Body of pancreas (tissue), 4 donors: Measurements from ENCODE around the gene PPP3R1. TPM values are rescaled to one million over a fixed set of nuclear protein-coding genes. Genes with fewer than 3 reads are reported as not detected.

Experiments used
- ATAC-seq: fragments of 150-250 bp; one replicate; pipeline ENCODE4 v1.9.1; 2016
- DNase-seq, 4 donors: peaks; one replicate each; pipeline ENCODE4 v3.0.0-alpha.2; 2019
- H3K27ac ChIP-seq, 4 donors: fragments of 200-600 bp; sonication (generic); 1 replicate in 3 of 4; 2 replicates in 1 of 4; pipeline versions ENCODE4 v1.5.1 to v1.6.1; 2016 to 2019; ENCODE audit warnings: mild to moderate bottlenecking in 1 of 4, mixed read lengths in 1 of 4, moderate library complexity in 1 of 4
- H3K27me3 ChIP-seq, 2 donors: fragments of 200-600 bp; sonication (generic); one replicate each; pipeline ENCODE4 v1.6.0; 2016; ENCODE audit warnings: mild to moderate bottlenecking in 1 of 2
- H3K36me3 ChIP-seq, 2 donors: fragments of 200-600 bp; sonication (generic); replicated peaks in 1 of 2; 2 replicates each; pipeline ENCODE4 v1.5.1; 2016; ENCODE audit warnings: low read depth in 2 of 2; ENCODE audit not compliant: insufficient read depth in 1 of 2
- H3K4me1 ChIP-seq: fragments of 200-600 bp; sonication (generic); one replicate; pipeline ENCODE4 v1.6.0; 2016
- H3K4me3 ChIP-seq, 2 donors: fragments of 200-600 bp; sonication (generic); 1 replicate in 1 of 2; 2 replicates in 1 of 2; pipeline ENCODE4 v1.5.1; 2016 to 2019
- H3K9me3 ChIP-seq, 3 donors: fragments of 200-600 bp; sonication (generic); 1 replicate in 2 of 3; 2 replicates in 1 of 3; pipeline ENCODE4 v1.5.1; 2016
- CTCF ChIP-seq, 7 experiments: fragments of 450-650 bp in 4 of 7; fragments of 200-600 bp in 3 of 7; sonication (generic) in 3 of 7; IDR thresholded peaks; one replicate each; pipeline ENCODE4 v1.5.1; 2016 to 2019; ENCODE audit warnings: antibody characterized with exemption in 7 of 7
- POLR2A ChIP-seq, 3 donors: fragments of 450-650 bp; IDR thresholded peaks; one replicate each; pipeline ENCODE4 v1.6.1; 2016; ENCODE audit warnings: antibody characterized with exemption in 3 of 3, mild to moderate bottlenecking in 2 of 3
- WGBS, 2 donors: methylation state at CpG; one replicate each; pipeline ENCODE4 v1.1.5; 2017; 5-methylcytosine and 5-hydroxymethylcytosine counted together
- intact Hi-C: fragments of 100-400 bp; cut with DNase I; formaldehyde crosslinking; loops from one replicate; pipeline ENCODE4 v1.15.1; 2023
- total RNA-seq, 2 donors: library from RNA; depleted of rRNA; stranded (reverse); fragments of >200 nt; gene quantifications; one replicate each; pipeline ENCODE4 v1.1.0, GENCODE V29; 2016

The PPP3R1 gene
- total RNA-seq, 2 donors from 2014 or later: 11.2 to 15.6 TPM

GRCh38 chr2:68190991-68191731, 61.2 kb downstream of the PPP3R1 start:
- no peaks in the 10 kb centered on the region for H3K27me3 ChIP-seq
- intact Hi-C loops: no loop called here

GRCh38 chr2:68189991-68190784, 62.1 kb downstream of the PPP3R1 start:
- Histone ChIP-seq H3K4me1 (peaks cover 65% of the 10 kb centered on the region), H3K27me3 (no peaks in the 10 kb centered on the region), H3K9me3 (no peaks in the 10 kb centered on the region), H3K36me3 (no peaks in the 10 kb centered on the region), H3K4me3 (no peak overlapping the region), H3K27ac (no peak overlapping the region)
- TF ChIP-seq CTCF (IDR thresholded peaks at IDR 0.05): no peak
- TF ChIP-seq POLR2A (IDR thresholded peaks at IDR 0.05): no peak
- WGBS, 2 donors: 88 to 93% methylated on average over 15 of the region's 15 CpGs
- ATAC-seq: no peak
- intact Hi-C loops: no loop called here
- DNase-seq: no peak

More at GRCh38 chr2:68190991-68191731, 61.2 kb downstream of the PPP3R1 start:
- no peaks in the 10 kb centered on the region for H3K36me3 ChIP-seq
- H3K9me3 ChIP-seq: no peaks in the 10 kb centered on the region
- 57 to 61% methylated on average over 3 of the region's 3 CpGs for WGBS, 2 donors
- DNase-seq (no peak), ATAC-seq (no peak)
- H3K4me3 ChIP-seq: no peak overlapping the region
- no peak for TF ChIP-seq CTCF (IDR thresholded peaks at IDR 0.05)
- TF ChIP-seq POLR2A (IDR thresholded peaks at IDR 0.05): no peak
- peaks cover 75% of the 10 kb centered on the region for H3K4me1 ChIP-seq
- no peak overlapping the region for H3K27ac ChIP-seq

DNA sequence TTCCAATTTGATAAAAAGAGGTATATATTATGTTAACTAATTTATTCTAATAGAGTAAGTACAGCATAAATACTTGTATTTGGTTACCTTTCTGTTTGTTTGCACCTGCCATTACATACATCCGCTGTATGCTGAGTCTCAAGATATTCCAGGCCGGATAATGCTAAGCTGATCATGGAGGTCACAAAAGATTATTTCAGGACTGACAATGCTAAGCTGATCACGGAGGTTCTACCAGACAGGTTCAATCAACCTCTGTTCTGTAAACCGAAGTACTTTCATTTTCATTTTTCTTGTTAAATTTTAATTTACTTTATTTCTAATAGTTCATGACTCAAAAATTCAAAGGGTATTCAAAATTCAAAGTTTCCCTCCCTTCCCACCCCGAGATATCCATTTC, 63.5 kb downstream of the PPP3R1 start:
- no peak for TF ChIP-seq POLR2A (IDR thresholded peaks at IDR 0.05)
- TF ChIP-seq CTCF (IDR thresholded peaks at IDR 0.05): no peak
- no peaks in the 10 kb centered on the region for H3K9me3 ChIP-seq
- intact Hi-C loops: no loop called here
- no peaks in the 10 kb centered on the region for H3K27me3 ChIP-seq
- peaks cover 54% of the 10 kb centered on the region for H3K4me1 ChIP-seq
- no peak for DNase-seq
- no peak overlapping the region for H3K27ac ChIP-seq
- 30 to 36% methylated on average over 5 of the region's 5 CpGs for WGBS, 2 donors
- no peak overlapping the region for H3K4me3 ChIP-seq
- ATAC-seq: no peak
- H3K36me3 ChIP-seq: no peaks in the 10 kb centered on the region

DNA sequence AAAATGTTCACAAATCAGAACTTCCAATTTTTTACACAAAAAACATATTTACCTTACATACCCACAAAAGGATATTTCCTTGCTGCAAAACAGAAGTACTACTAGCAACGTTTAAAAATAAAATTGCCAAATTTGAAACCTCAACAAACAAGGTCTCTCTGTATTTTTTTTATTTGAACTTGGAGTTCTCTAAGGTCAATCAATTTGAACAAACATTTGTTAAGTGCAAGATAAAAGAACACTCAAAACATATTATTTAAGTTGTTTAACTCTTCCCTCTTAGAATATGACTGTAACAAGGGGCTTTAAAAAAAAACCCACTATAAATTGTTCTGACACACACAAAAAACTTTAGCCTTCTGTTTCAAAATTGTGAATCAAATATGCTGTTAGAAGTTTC, 65.0 kb downstream of the PPP3R1 start:
- WGBS, 2 donors: 4 to 8% methylated on average over 1 of the region's 1 CpG
- H3K27ac ChIP-seq: peak overlapping the region in 1 of 4 donors; percentile 10
- intact Hi-C loops: no loop called here
- H3K4me3 ChIP-seq: no peak overlapping the region
- no peak for TF ChIP-seq POLR2A (IDR thresholded peaks at IDR 0.05)
- TF ChIP-seq CTCF (IDR thresholded peaks at IDR 0.05): no peak
- H3K4me1 ChIP-seq: peaks cover 42% of the 10 kb centered on the region
- H3K36me3 ChIP-seq: no peaks in the 10 kb centered on the region
- no peaks in the 10 kb centered on the region for H3K27me3 ChIP-seq
- no peaks in the 10 kb centered on the region for H3K9me3 ChIP-seq
- no peak for DNase-seq
- no peak for ATAC-seq
